ENCODE results near the gene MTSS2.

- TF ChIP-seq POLR2A (IDR thresholded peaks at IDR 0.05) = no peak
- TF ChIP-seq CTCF (IDR thresholded peaks at IDR 0.05 in 4 of 5, conservative IDR thresholded peaks at IDR 0.05 in 1 of 5) = no peak
Measured at GRCh38 chr16:70659953-70660671, 25.7 kb downstream of the MTSS2 start.

All from gastrocnemius medialis (tissue), 4 donors.